ENCODE measurements around the gene SNX33.

The SNX33 gene

DNA sequence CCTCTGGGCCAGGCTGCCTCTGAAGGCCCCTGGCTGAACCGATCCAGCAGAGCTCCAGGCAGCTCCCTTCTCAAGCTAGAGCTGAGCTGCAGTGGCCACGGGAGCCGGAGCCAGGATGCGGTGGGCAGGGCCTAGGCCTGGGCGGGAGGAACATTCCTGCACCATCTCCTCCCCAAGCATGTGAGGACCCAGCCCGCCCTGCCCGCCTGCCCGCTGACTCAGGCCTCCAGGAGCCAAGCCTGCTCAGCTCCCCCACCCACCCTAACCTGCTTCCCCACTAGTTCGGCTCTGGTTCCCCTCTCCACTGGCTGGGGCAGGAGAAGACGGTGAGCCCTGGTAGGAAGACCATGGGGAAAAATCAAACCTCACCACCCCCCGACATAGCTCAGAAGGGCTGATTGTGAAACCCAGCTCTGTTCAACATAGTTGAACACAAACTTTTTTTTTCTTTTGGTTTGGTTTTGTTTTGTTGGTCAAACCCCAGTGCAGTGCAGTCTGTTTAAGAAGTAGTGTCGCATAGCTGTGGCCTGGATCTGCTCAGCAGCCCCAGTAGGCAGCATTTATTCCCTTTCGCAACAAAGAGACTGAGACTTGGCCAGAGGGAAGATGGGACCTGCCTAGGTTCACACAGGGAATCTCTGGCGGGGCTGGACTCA is 13.5 kb downstream of the SNX33 start:
- TF ChIP-seq, protein P1, sequence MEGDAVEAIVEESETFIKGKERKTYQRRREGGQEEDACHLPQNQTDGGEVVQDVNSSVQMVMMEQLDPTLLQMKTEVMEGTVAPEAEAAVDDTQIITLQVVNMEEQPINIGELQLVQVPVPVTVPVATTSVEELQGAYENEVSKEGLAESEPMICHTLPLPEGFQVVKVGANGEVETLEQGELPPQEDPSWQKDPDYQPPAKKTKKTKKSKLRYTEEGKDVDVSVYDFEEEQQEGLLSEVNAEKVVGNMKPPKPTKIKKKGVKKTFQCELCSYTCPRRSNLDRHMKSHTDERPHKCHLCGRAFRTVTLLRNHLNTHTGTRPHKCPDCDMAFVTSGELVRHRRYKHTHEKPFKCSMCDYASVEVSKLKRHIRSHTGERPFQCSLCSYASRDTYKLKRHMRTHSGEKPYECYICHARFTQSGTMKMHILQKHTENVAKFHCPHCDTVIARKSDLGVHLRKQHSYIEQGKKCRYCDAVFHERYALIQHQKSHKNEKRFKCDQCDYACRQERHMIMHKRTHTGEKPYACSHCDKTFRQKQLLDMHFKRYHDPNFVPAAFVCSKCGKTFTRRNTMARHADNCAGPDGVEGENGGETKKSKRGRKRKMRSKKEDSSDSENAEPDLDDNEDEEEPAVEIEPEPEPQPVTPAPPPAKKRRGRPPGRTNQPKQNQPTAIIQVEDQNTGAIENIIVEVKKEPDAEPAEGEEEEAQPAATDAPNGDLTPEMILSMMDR (IDR thresholded peaks at IDR 0.05; ENCODE audit: control extremely low read depth, extremely low read depth, low read depth, missing control alignments), result no peak

DNA sequence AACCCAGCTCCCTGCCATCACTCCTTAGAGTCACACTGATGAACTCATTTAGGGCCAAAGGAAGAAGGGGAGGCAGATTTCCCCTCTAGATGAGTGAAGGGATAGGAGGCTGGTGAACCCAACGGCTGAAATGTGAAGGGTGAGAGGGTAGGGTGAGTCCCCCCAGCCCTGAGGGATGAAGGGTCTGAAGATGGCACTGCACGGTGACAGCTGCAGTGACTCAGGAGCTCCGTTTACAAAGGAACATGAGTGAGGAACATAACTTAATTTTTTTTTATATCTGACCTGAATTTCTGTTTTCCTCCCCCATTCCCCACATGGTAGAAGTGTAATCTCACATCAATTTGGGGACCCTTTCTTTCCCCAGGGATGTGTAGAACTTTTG is 14.0 kb downstream of the SNX33 start:
- CTCF ChIA-PET, result interaction anchor here (1.3 to 1.7 kb wide), 5 partner anchors 10 to 294 kb away, joined by 3 to 6 read pairs (median 4); no protein-coding TSS in a partner anchor
- TF ChIP-seq, protein P1 (IDR thresholded peaks at IDR 0.05; ENCODE audit: control extremely low read depth, extremely low read depth, low read depth, missing control alignments), result no peak
- POLR2A ChIA-PET, result interaction anchor here (0.6 kb wide), 1 partner anchor 1309 kb away, joined by 4 read pairs; no protein-coding TSS in a partner anchor
- DNase-seq (ENCODE audit: extremely low spot score), result no peak

More for the DNA sequence above, 13.5 kb downstream of the SNX33 start:
- no peak for DNase-seq (ENCODE audit: extremely low spot score)
- CTCF ChIA-PET, result interaction anchor here (0.6 to 1.7 kb wide), 6 partner anchors 10 to 293 kb away, joined by 3 to 6 read pairs (median 4); no protein-coding TSS in a partner anchor
- POLR2A ChIA-PET, result interaction anchor here (0.6 kb wide), 1 partner anchor 1309 kb away, joined by 4 read pairs; no protein-coding TSS in a partner anchor

DNA sequence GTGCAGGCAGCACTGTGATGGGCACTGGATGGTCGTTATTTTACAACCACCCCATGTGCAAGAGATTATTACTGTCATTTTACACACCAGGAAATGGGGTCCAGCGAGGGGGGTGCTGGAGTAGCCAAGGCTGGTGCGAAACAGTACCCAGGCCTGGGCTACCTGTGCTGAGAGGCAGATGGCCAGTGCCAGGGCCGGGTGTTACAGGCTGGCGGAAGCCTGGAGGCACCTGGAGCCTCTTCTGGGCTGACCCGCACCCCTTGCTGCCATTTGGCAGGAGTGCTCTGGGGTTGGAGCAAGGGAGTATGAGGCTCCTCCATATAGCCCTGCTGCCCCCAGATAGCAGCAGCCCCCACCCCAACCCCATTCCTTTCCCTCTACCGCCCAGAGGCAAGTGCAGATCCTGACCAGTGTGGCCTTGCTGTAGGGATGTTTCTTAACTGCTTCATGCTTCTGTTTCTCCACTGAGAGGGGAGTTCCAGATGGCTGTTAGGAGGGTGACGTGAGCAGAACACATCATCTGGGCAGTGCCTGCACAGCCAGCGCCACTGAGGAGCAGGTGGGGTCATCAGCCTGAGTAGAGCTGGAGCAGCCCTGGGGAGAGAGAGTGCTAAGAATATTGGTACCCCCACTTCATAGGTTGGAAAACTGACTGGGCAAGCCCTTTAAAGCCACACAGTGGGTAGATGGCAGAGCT is 15.3 kb downstream of the SNX33 start:
- POLR2A ChIA-PET, result no interaction called here
- CTCF ChIA-PET, result no interaction called here
- TF ChIP-seq, protein P1 (IDR thresholded peaks at IDR 0.05; ENCODE audit: control extremely low read depth, extremely low read depth, low read depth, missing control alignments), result no peak
- DNase-seq (ENCODE audit: extremely low spot score), result no peak

DNA sequence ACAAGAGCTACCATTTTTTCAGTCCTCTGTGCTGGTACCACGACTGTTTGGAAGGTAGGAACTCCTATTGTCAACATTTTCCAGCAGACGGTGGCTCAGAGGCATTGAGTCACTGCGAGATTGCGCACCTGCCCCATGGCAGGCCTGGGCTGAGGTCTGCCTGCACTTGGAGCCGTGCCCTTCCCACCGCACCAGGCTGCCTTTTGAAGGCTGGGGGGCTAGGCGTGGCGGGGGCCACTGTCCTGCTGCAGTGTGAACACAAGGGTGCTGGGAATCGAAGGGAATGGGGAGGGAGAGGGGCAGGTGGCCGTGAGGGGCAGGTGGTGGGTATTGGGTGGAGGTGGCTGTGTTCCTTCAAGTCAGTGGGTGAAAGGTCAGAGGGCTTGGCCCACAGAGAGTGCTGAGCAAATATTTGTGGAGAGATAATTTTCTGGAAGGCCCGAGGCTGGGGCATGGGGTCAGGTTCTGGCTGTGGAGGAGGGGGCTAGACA is 16.3 kb downstream of the SNX33 start:
- CTCF ChIA-PET, result interaction anchor here (0.9 kb wide), 1 partner anchor 10 kb away, joined by 3 read pairs; no protein-coding TSS in a partner anchor
- DNase-seq (ENCODE audit: extremely low spot score), result no peak
- TF ChIP-seq, protein P1 (IDR thresholded peaks at IDR 0.05; ENCODE audit: control extremely low read depth, extremely low read depth, low read depth, missing control alignments), result no peak
- POLR2A ChIA-PET, result interaction anchor here (0.6 kb wide), 1 partner anchor 19 kb away, joined by 3 read pairs; no protein-coding TSS in a partner anchor

DNA sequence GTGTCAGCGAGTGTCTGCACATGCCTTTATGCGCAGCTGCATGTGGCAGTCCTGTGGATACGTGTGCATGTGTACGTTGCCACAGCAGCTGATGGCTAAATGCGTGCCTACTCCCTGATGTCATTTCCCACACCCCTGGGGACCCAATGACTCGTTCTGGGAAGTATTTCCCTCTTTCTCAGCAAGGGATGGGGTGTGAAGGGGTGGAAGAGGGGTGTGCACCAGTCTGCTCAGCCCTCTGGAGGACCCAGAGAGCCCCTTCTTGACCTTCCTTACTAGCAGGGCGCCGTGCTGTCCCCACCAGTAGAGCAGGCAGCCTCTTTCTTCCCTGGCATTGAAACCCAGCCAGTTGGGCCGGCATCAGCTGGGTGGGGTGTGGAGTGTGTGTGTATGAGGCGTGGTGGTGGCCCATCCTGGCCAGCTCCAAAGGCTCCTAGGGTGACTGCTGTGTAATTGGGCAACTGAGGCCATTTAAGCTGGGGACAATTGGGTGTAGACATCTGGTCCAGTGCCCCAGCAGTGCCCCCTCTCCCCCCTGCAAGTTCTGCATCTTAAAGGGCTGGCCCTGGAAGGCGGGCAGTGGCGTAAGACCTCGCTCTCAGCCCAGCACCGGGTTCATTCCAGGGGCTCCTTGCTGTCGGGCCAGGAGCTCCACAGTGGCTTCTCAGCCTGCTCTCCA is 19.2 kb downstream of the SNX33 start:
- DNase-seq (ENCODE audit: extremely low spot score), result no peak
- CTCF ChIA-PET, result no interaction called here
- POLR2A ChIA-PET, result no interaction called here
- TF ChIP-seq, protein P1 (IDR thresholded peaks at IDR 0.05; ENCODE audit: control extremely low read depth, extremely low read depth, low read depth, missing control alignments), result no peak

Measured in GM10248 (cell line).